Stimulated activated naive CD4-positive, alpha-beta T cell (primary cell): ENCODE data around the gene ADGRV1.
"Not testable (repeated sequence)": the region's sequence is repeated elsewhere in the genome, so short reads cannot be mapped to it uniquely, and the experiment has no call there.

Experiments
- DNase-seq, 6 experiments: peaks; one replicate each; lab custom pipeline; 2025; lab: John Stamatoyannopoulos, UW

The ADGRV1 gene

GRCh38 chr5:90911169-90911568 is 352.6 kb downstream of the ADGRV1 start:
- DNase-seq: no peak

- DNase-seq: no peak
Measured at GRCh38 chr5:90912476-90912875, 353.9 kb downstream of the ADGRV1 start.

- no peak for DNase-seq
Measured at GRCh38 chr5:90915393-90915792, 356.8 kb downstream of the ADGRV1 start.

- DNase-seq: no peak
Measured at GRCh38 chr5:90916947-90917800, 358.6 kb downstream of the ADGRV1 start.

GRCh38 chr5:90917928-90918668 is 359.5 kb downstream of the ADGRV1 start:
- no peak for DNase-seq

GRCh38 chr5:90921418-90921973 is 362.9 kb downstream of the ADGRV1 start:
- no peak for DNase-seq

- DNase-seq: not testable (repeated sequence)
Measured at GRCh38 chr5:90924222-90924621, 365.6 kb downstream of the ADGRV1 start.

GRCh38 chr5:90929013-90929839 is 370.6 kb downstream of the ADGRV1 start:
- DNase-seq: not testable (repeated sequence)

- no peak for DNase-seq
Measured at GRCh38 chr5:90930062-90930461, 371.5 kb downstream of the ADGRV1 start.

GRCh38 chr5:90930756-90931431 is 372.3 kb downstream of the ADGRV1 start:
- DNase-seq: no peak

GRCh38 chr5:90932052-90932699 is 373.6 kb downstream of the ADGRV1 start:
- peak in 4 of 6 experiments; percentile 0 to 29 (median 8) for DNase-seq

GRCh38 chr5:90933298-90933697 is 374.7 kb downstream of the ADGRV1 start:
- DNase-seq: no peak

GRCh38 chr5:90934091-90934719 is 375.6 kb downstream of the ADGRV1 start:
- no peak for DNase-seq

GRCh38 chr5:90934738-90935137 is 376.1 kb downstream of the ADGRV1 start:
- no peak for DNase-seq

GRCh38 chr5:90939211-90939610 is 380.6 kb downstream of the ADGRV1 start:
- DNase-seq: no peak

- peak; percentile 0 to 59 (median 18) for DNase-seq
Measured at GRCh38 chr5:90940227-90940995, 381.8 kb downstream of the ADGRV1 start.

- DNase-seq: no peak
Measured at GRCh38 chr5:90941002-90941720, 382.6 kb downstream of the ADGRV1 start.

GRCh38 chr5:90944116-90944515 is 385.5 kb downstream of the ADGRV1 start:
- DNase-seq: no peak

GRCh38 chr5:90947667-90948066 is 389.1 kb downstream of the ADGRV1 start:
- no peak for DNase-seq
